Measurements from ENCODE around the gene PRKCB. TPM values are rescaled to one million over a fixed set of nuclear protein-coding genes. Genes with fewer than 3 reads are reported as not detected.
A peak's percentile ranks its signal among the peaks of the same experiment; 100 is the strongest.

Gene PRKCB
- total and polyA plus RNA-seq, 2 of the 8 experiments (the other 6 are each of a cell fraction or from before 2014, with no cell fraction given) = 7.1 to 12.1 TPM

DNA sequence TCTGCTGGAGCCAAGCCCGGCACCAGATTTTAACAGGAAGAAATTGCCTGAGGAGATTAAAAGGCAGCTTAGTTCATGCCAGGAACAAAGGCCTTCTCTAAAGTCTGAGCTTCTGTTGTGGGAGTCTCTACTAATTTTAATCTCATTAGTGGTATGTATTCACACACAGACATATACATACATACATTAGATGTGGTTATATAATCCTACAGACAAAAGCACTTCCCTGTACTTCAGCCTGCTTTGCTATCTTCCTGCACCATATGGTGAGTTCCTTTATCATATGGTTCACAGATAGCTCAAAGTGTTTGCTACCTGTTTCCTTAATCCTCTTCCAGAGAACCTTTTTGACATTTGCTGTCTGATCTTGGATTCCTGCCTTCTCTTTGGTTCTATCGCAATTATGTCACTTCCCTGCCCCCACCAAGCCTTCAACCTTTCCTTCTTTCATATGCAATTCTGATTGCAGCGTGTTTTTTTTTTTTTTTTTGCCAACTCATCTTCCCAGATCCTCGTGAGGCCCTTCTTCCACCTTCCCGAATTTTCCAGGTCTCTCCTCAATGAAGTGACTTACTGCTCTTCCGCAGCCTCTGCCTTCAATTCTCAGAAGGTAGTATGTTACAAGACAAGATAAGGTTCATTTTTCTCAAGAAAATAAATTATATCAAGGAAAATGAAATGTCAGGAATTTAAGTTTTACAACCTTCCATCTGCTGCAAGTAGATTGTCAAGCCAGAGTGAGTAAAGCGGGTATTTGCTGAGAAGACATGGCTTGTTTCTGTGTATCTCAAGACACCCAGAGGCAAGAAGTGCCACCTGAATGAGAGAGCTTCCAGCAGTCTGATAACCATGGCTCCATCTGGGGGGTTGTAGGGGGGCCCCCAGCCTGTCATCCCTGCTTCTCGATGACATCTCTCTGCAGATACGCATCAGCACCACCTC is 300.1 kb downstream of the PRKCB start (continued):
- TF ChIP-seq CHD7 (IDR thresholded peaks at IDR 0.05; ENCODE audit: insufficient replicate concordance, low read length) (no peak), EP300 (IDR thresholded peaks at IDR 0.05; ENCODE audit: borderline replicate concordance in 1 of 2, low read depth in 2 of 2, low read length in 2 of 2) (no peak), HDAC2 (IDR thresholded peaks at IDR 0.05; ENCODE audit: borderline replicate concordance in 1 of 2, low read depth in 2 of 2, low read length in 2 of 2) (no peak), FOSL1 (IDR thresholded peaks at IDR 0.05; ENCODE audit: insufficient read depth, low read depth, low read length) (no peak), POU5F1 (IDR thresholded peaks at IDR 0.05; ENCODE audit: low read depth, low read length) (peak; percentile 75; the same call in 1 of the 2 replicates)
- TF ChIP-seq, protein P1, sequence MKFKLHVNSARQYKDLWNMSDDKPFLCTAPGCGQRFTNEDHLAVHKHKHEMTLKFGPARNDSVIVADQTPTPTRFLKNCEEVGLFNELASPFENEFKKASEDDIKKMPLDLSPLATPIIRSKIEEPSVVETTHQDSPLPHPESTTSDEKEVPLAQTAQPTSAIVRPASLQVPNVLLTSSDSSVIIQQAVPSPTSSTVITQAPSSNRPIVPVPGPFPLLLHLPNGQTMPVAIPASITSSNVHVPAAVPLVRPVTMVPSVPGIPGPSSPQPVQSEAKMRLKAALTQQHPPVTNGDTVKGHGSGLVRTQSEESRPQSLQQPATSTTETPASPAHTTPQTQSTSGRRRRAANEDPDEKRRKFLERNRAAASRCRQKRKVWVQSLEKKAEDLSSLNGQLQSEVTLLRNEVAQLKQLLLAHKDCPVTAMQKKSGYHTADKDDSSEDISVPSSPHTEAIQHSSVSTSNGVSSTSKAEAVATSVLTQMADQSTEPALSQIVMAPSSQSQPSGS (IDR thresholded peaks at IDR 0.05; ENCODE audit: low read length) = peak; percentile 89; the same call in 1 of the 2 replicates
